WTC11 (cell line): ENCODE results near the gene FAM53A. TPM values are rescaled to one million over a fixed set of nuclear protein-coding genes. Genes with fewer than 3 reads are reported as not detected.

Source experiments
- ATAC-seq: fragments of 200-7000 bp; cut with Tn5 transposase; 2 replicates; pipeline ENCODE4 v1.10.0; 2021; ENCODE audit warnings: mild to moderate bottlenecking, moderate library complexity
- CTCF ChIA-PET: fragments of 300-600 bp; sonication (Branson Sonifier 250); formaldehyde crosslinking; loops from one replicate; lab custom pipeline; 2021; ENCODE audit warnings: antibody characterized with exemption; lab: Charles Lee
- POLR2A ChIA-PET: fragments of 350-600 bp; sonication (Branson Sonifier 250); formaldehyde crosslinking; loops from one replicate; lab custom pipeline; 2021; ENCODE audit warnings: antibody characterized with exemption; lab: Charles Lee
- DNase-seq: peaks from one replicate; pipeline ENCODE4 v3.0.0; 2021; ENCODE audit warnings: low spot score
- H3K27ac Mint-ChIP-seq: 2 replicates; pipeline ENCODE4 v1.8.0; 2021; ENCODE audit warnings: mixed read lengths
- H3K27me3 Mint-ChIP-seq: 2 replicates; pipeline ENCODE4 v1.8.0; 2021; ENCODE audit warnings: low read depth, mild to moderate bottlenecking, moderate library complexity, mixed read lengths
- H3K36me3 Mint-ChIP-seq: 2 replicates; pipeline ENCODE4 v1.8.0; 2021; ENCODE audit warnings: mixed read lengths
- H3K4me1 Mint-ChIP-seq: 2 replicates; pipeline ENCODE4 v1.8.0; 2022; ENCODE audit warnings: mixed read lengths
- H3K4me3 Mint-ChIP-seq: 2 replicates; pipeline ENCODE4 v1.8.0; 2021; ENCODE audit warnings: mild to moderate bottlenecking, moderate library complexity, mixed read lengths
- H3K9me3 Mint-ChIP-seq: 2 replicates; pipeline ENCODE4 v1.8.0; 2021; ENCODE audit warnings: mixed read lengths
- CTCF ChIP-seq: fragments of 200-600 bp; IDR thresholded peaks from 2 replicates; pipeline ENCODE4 v1.8.0; 2022; ENCODE audit warnings: antibody characterized with exemption
- E2F5 ChIP-seq: sonication (generic); formaldehyde crosslinking; IDR thresholded peaks from 2 replicates; pipeline ENCODE4 v1.8.1; 2022; ENCODE audit warnings: mild to moderate bottlenecking, moderate library complexity, missing genetic modification reagents
- ESRRA ChIP-seq: sonication (generic); formaldehyde crosslinking; IDR thresholded peaks from 2 replicates; pipeline ENCODE4 v1.8.1; 2022; ENCODE audit warnings: mild to moderate bottlenecking, missing genetic modification reagents, borderline replicate concordance
- FOXK1 ChIP-seq: sonication (generic); formaldehyde crosslinking; IDR thresholded peaks from 2 replicates; pipeline ENCODE4 v1.8.0; 2022; ENCODE audit warnings: mild to moderate bottlenecking, moderate library complexity, missing genetic modification reagents
- GTF2I ChIP-seq: fragments of 250-450 bp; sonication (Bioruptor Pico); conservative IDR thresholded peaks from 2 replicates; pipeline ENCODE4 v1.4.0; 2021; ENCODE audit warnings: mild to moderate bottlenecking
- IRF2 ChIP-seq: sonication (generic); formaldehyde crosslinking; IDR thresholded peaks from 2 replicates; pipeline ENCODE4 v1.8.0; 2022; ENCODE audit warnings: low read depth, missing genetic modification reagents, borderline replicate concordance
- MYBL2 ChIP-seq: sonication (generic); formaldehyde crosslinking; IDR thresholded peaks from 2 replicates; pipeline ENCODE4 v1.8.1; 2023; ENCODE audit warnings: mild to moderate bottlenecking, moderate library complexity, missing genetic modification reagents
- NFYB ChIP-seq: sonication (generic); formaldehyde crosslinking; conservative IDR thresholded peaks from 2 replicates; pipeline ENCODE4 v1.8.0; 2022; ENCODE audit warnings: low read depth, missing genetic modification reagents
- OVOL2 ChIP-seq: fragments of 250-450 bp; sonication (Bioruptor Pico); IDR thresholded peaks from 2 replicates; pipeline ENCODE4 v1.9.0; 2021; ENCODE audit warnings: mild to moderate bottlenecking, borderline replicate concordance
- SOX15 ChIP-seq: fragments of 250-450 bp; sonication (Bioruptor Pico); IDR thresholded peaks from 2 replicates; pipeline ENCODE4 v1.9.0; 2021; ENCODE audit warnings: mild to moderate bottlenecking
- ZBTB21 ChIP-seq: sonication (generic); formaldehyde crosslinking; IDR thresholded peaks from 2 replicates; pipeline ENCODE4 v1.8.1; 2023; ENCODE audit warnings: mild to moderate bottlenecking, missing genetic modification reagents, borderline replicate concordance
- ZBTB43 ChIP-seq: sonication (generic); formaldehyde crosslinking; IDR thresholded peaks from 2 replicates; pipeline ENCODE4 v1.8.1; 2023; ENCODE audit warnings: mild to moderate bottlenecking, missing genetic modification reagents
- ZNF138 ChIP-seq: sonication (generic); formaldehyde crosslinking; conservative IDR thresholded peaks from 2 replicates; pipeline ENCODE4 v1.8.1; 2022; ENCODE audit warnings: mild to moderate bottlenecking, moderate library complexity, missing genetic modification reagents
- ZNF263 ChIP-seq: sonication (generic); formaldehyde crosslinking; IDR thresholded peaks from 2 replicates; pipeline ENCODE4 v1.8.1; 2022; ENCODE audit warnings: low read depth, mild to moderate bottlenecking, moderate library complexity, missing genetic modification reagents
- ZNF281 ChIP-seq: sonication (generic); formaldehyde crosslinking; IDR thresholded peaks from 2 replicates; pipeline ENCODE4 v1.8.0; 2023; ENCODE audit warnings: mild to moderate bottlenecking, missing genetic modification reagents
- ZNF671 ChIP-seq: fragments of 250-450 bp; sonication (Bioruptor Pico); IDR thresholded peaks from 2 replicates; pipeline ENCODE4 v1.8.0; 2021; ENCODE audit warnings: mild to moderate bottlenecking
- total RNA-seq: library from RNA; stranded (reverse); gene quantifications from 3 replicates; pipeline ENCODE4 v1.2.3, GENCODE V29; 2021

Gene FAM53A
- total RNA-seq, 1 experiment from 2014 or later, result 2.9 TPM

GRCh38 chr4:1685235-1686150, 1.4 kb upstream of the FAM53A start:
- Mint-ChIP-seq H3K27me3 (peaks cover 27% of the 10 kb centered on the region), H3K27ac (no peak overlapping the region), H3K36me3 (peaks cover 2% of the 10 kb centered on the region), H3K4me3 (no peak overlapping the region), H3K9me3 (no peaks in the 10 kb centered on the region), H3K4me1 (peaks cover 16% of the 10 kb centered on the region)
- TF ChIP-seq ESRRA (CRISPR knock-in tag) (no peak), IRF2 (CRISPR knock-in tag) (no peak), ZNF281 (CRISPR knock-in tag) (no peak), OVOL2 (CRISPR knock-in tag) (no peak), GTF2I (CRISPR knock-in tag) (no peak), CTCF (no peak), MYBL2 (CRISPR knock-in tag) (no peak), ZNF671 (no peak), ZBTB21 (CRISPR knock-in tag) (no peak), FOXK1 (no peak), ZNF138 (CRISPR knock-in tag) (no peak), SOX15 (no peak), ZBTB43 (CRISPR knock-in tag) (no peak)
- CTCF ChIA-PET, result interaction anchor here (0.9 kb wide), 1 partner anchor 8 kb away, joined by 6 read pairs; no protein-coding TSS in a partner anchor
- POLR2A ChIA-PET, result no interaction called here
- DNase-seq (no peak), ATAC-seq (no peak)

- ChIA-PET CTCF (interaction anchor here (0.9 to 1.9 kb wide), 2 partner anchors 9 kb away, joined by 6 to 8 read pairs; no protein-coding TSS in a partner anchor), POLR2A (no interaction called here)
- peaks cover 16% of the 10 kb centered on the region for H3K4me1 Mint-ChIP-seq
- DNase-seq (peak; percentile 94), ATAC-seq (no peak; the same call in 1 of the 2 replicates)
- TF ChIP-seq ZNF263 (CRISPR knock-in tag) (no peak), E2F5 (CRISPR knock-in tag) (peak; percentile 14; the same call in 1 of the 2 replicates), NFYB (CRISPR knock-in tag) (0 out of 2 replicates have a peak, but pooled peaks have one; percentile 5), FOXK1 (peak; percentile 62; the same call in 1 of the 2 replicates)
- no peak overlapping the region for H3K27ac Mint-ChIP-seq
- H3K4me3 Mint-ChIP-seq, result peak overlapping the region; percentile 47
- H3K9me3 Mint-ChIP-seq, result no peaks in the 10 kb centered on the region
- H3K27me3 Mint-ChIP-seq, result peaks cover 27% of the 10 kb centered on the region
- H3K36me3 Mint-ChIP-seq, result no peaks in the 10 kb centered on the region
These were observed 557 bp upstream of the FAM53A start for GRCh38 chr4:1684506-1685234.
